ENCODE measurements around the gene EFL1.
"Not testable (repeated sequence)": the region's sequence is repeated elsewhere in the genome, so short reads cannot be mapped to it uniquely, and the experiment has no call there.

The EFL1 gene

DNA sequence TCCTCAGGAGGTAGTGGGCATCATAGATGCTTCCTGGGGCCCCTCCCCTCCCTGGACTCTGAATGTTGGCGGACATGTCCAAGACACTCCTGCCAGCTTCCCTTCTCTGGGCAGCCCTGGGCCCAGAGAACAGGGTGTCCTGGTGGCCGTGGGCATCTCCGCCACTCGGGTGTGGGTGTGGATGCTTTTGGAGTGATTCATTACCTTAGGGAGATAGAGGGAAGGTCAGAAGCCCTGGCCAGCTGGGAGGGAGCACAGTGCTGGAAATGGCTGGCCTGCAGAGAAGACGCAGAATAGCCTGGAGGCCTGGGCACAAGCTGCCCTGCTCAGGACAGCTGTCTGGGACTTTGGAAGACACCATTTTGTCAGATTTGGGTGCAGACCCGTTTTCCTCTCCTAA is 37.8 kb upstream of the EFL1 start:
- not testable (repeated sequence) for H3K4me3 ChIP-seq (ENCODE audit: low read depth, low read length); H3K27ac ChIP-seq (ENCODE audit: low read depth, low read length); H3K9me3 ChIP-seq (ENCODE audit: control insufficient read depth, insufficient read depth, low read depth, low read length); H3K9ac ChIP-seq (ENCODE audit: low read length); H3K27me3 ChIP-seq (ENCODE audit: control insufficient read depth, insufficient read depth, low read length); H3K36me3 ChIP-seq (ENCODE audit: control insufficient read depth, insufficient read depth, low read length); H3K4me1 ChIP-seq (ENCODE audit: control insufficient read depth, insufficient read depth, low read length)

DNA sequence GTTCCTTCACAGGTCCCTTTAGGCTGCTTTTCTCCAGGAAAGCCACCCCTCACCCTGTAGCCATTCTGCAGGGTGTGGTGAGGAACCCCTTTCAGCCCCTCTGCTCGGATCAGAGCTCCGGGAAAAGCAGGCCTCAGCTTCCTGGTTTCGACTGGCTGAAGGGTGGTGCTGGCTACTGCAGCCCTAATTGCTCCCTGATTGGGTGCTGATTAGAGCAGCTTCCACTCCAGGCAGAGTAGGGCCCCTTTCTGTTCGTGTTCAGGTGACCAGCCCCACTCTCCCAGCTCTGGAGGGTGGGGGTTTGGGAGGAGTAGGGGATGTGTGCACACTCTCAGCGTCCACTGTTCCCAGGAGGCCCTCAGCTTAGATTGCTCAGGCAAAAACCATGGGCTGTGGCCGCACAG is 37.0 kb upstream of the EFL1 start:
- H3K4me3 ChIP-seq (ENCODE audit: low read depth, low read length); H3K36me3 ChIP-seq (ENCODE audit: control insufficient read depth, insufficient read depth, low read length); H3K9ac ChIP-seq (ENCODE audit: low read length); H3K27me3 ChIP-seq (ENCODE audit: control insufficient read depth, insufficient read depth, low read length); H3K27ac ChIP-seq (ENCODE audit: low read depth, low read length); H3K9me3 ChIP-seq (ENCODE audit: control insufficient read depth, insufficient read depth, low read depth, low read length); H3K4me1 ChIP-seq (ENCODE audit: control insufficient read depth, insufficient read depth, low read length): not testable (repeated sequence)

DNA sequence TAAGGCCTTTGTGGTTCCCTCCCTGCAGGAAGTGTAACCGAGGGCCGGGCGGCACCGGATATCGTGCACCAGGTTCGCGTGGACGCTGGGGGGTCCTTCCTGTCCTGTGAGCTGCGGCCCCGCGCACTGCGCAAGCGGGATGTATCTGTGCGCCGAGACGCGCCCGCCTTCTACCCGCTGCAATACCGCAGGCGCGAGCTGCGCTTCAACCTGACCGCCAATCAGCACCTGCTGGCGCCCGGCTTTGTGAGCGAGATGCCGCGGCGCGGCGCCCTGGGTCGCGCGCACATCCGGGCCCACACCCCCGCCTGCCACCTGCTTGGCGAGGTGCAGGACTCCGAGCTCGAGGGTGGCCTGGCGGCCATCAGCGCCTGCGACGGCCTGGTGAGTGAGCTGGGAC is 36.0 kb upstream of the EFL1 start:
- no peak overlapping the region for H3K4me3 ChIP-seq (ENCODE audit: low read depth, low read length)
- H3K9me3 ChIP-seq (ENCODE audit: control insufficient read depth, insufficient read depth, low read depth, low read length): no peaks in the 10 kb centered on the region
- H3K4me1 ChIP-seq (ENCODE audit: control insufficient read depth, insufficient read depth, low read length): peaks cover 7% of the 10 kb centered on the region; the same call in 1 of the 2 replicates
- H3K27ac ChIP-seq (ENCODE audit: low read depth, low read length): no peak overlapping the region
- H3K36me3 ChIP-seq (ENCODE audit: control insufficient read depth, insufficient read depth, low read length): no peaks in the 10 kb centered on the region
- H3K27me3 ChIP-seq (ENCODE audit: control insufficient read depth, insufficient read depth, low read length): no peaks in the 10 kb centered on the region
- no peak overlapping the region for H3K9ac ChIP-seq (ENCODE audit: low read length)

- H3K9ac ChIP-seq (ENCODE audit: low read length): no peak overlapping the region
- H3K4me3 ChIP-seq (ENCODE audit: low read depth, low read length): no peak overlapping the region
- no peaks in the 10 kb centered on the region for H3K27me3 ChIP-seq (ENCODE audit: control insufficient read depth, insufficient read depth, low read length)
- no peaks in the 10 kb centered on the region for H3K36me3 ChIP-seq (ENCODE audit: control insufficient read depth, insufficient read depth, low read length)
- H3K4me1 ChIP-seq (ENCODE audit: control insufficient read depth, insufficient read depth, low read length): peaks cover 7% of the 10 kb centered on the region; the same call in 1 of the 2 replicates
- no peak overlapping the region for H3K27ac ChIP-seq (ENCODE audit: low read depth, low read length)
- no peaks in the 10 kb centered on the region for H3K9me3 ChIP-seq (ENCODE audit: control insufficient read depth, insufficient read depth, low read depth, low read length)
These were observed 35.5 kb upstream of the EFL1 start for GRCh38 chr15:82298032-82298431.

DNA sequence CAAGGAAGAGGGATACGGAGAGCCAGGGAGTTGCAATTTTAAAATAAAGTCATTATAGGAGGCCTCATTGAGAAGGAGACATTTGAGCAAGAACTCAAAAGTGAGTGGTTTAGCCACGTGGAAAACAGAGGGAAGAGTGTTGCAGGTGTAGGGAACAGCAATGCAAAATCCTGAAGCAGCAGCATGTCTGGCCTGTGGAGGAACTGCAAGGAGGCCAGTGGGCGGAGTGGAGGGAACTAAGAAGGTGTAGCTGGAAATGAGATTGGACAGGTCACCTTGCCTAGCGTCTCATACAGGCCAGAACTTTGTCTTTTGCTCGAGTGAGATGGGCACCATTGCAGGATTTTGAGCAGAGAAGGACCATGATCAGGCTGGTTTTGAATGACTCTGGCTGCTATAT is 35.0 kb upstream of the EFL1 start:
- H3K27ac ChIP-seq (ENCODE audit: low read depth, low read length): no peak overlapping the region
- H3K4me3 ChIP-seq (ENCODE audit: low read depth, low read length): no peak overlapping the region
- peaks cover 7% of the 10 kb centered on the region; the same call in 1 of the 2 replicates for H3K4me1 ChIP-seq (ENCODE audit: control insufficient read depth, insufficient read depth, low read length)
- no peak overlapping the region for H3K9ac ChIP-seq (ENCODE audit: low read length)
- H3K27me3 ChIP-seq (ENCODE audit: control insufficient read depth, insufficient read depth, low read length): no peaks in the 10 kb centered on the region
- no peaks in the 10 kb centered on the region for H3K9me3 ChIP-seq (ENCODE audit: control insufficient read depth, insufficient read depth, low read depth, low read length)
- no peaks in the 10 kb centered on the region for H3K36me3 ChIP-seq (ENCODE audit: control insufficient read depth, insufficient read depth, low read length)

- no peak overlapping the region for H3K27ac ChIP-seq (ENCODE audit: low read depth, low read length)
- no peaks in the 10 kb centered on the region for H3K27me3 ChIP-seq (ENCODE audit: control insufficient read depth, insufficient read depth, low read length)
- peaks cover 7% of the 10 kb centered on the region; the same call in 1 of the 2 replicates for H3K4me1 ChIP-seq (ENCODE audit: control insufficient read depth, insufficient read depth, low read length)
- no peak overlapping the region for H3K9ac ChIP-seq (ENCODE audit: low read length)
- H3K36me3 ChIP-seq (ENCODE audit: control insufficient read depth, insufficient read depth, low read length): no peaks in the 10 kb centered on the region
- H3K4me3 ChIP-seq (ENCODE audit: low read depth, low read length): no peak overlapping the region
- no peaks in the 10 kb centered on the region for H3K9me3 ChIP-seq (ENCODE audit: control insufficient read depth, insufficient read depth, low read depth, low read length)
These were observed 31.6 kb upstream of the EFL1 start for GRCh38 chr15:82294061-82294690.

GRCh38 chr15:82292271-82292670 is 29.7 kb upstream of the EFL1 start:
- H3K27me3 ChIP-seq (ENCODE audit: control insufficient read depth, insufficient read depth, low read length): no peaks in the 10 kb centered on the region
- peaks cover 7% of the 10 kb centered on the region; the same call in 1 of the 2 replicates for H3K4me1 ChIP-seq (ENCODE audit: control insufficient read depth, insufficient read depth, low read length)
- H3K9me3 ChIP-seq (ENCODE audit: control insufficient read depth, insufficient read depth, low read depth, low read length): no peaks in the 10 kb centered on the region
- H3K27ac ChIP-seq (ENCODE audit: low read depth, low read length): no peak overlapping the region
- no peaks in the 10 kb centered on the region for H3K36me3 ChIP-seq (ENCODE audit: control insufficient read depth, insufficient read depth, low read length)
- H3K9ac ChIP-seq (ENCODE audit: low read length): no peak overlapping the region
- no peak overlapping the region for H3K4me3 ChIP-seq (ENCODE audit: low read depth, low read length)

GRCh38 chr15:82288202-82288601 is 25.7 kb upstream of the EFL1 start:
- H3K4me1 ChIP-seq (ENCODE audit: control insufficient read depth, insufficient read depth, low read length); H3K9me3 ChIP-seq (ENCODE audit: control insufficient read depth, insufficient read depth, low read depth, low read length); H3K27ac ChIP-seq (ENCODE audit: low read depth, low read length); H3K9ac ChIP-seq (ENCODE audit: low read length); H3K27me3 ChIP-seq (ENCODE audit: control insufficient read depth, insufficient read depth, low read length); H3K4me3 ChIP-seq (ENCODE audit: low read depth, low read length); H3K36me3 ChIP-seq (ENCODE audit: control insufficient read depth, insufficient read depth, low read length): not testable (repeated sequence)

GRCh38 chr15:82286475-82286874 is 23.9 kb upstream of the EFL1 start:
- not testable (repeated sequence) for H3K9ac ChIP-seq (ENCODE audit: low read length); H3K4me1 ChIP-seq (ENCODE audit: control insufficient read depth, insufficient read depth, low read length); H3K27me3 ChIP-seq (ENCODE audit: control insufficient read depth, insufficient read depth, low read length); H3K27ac ChIP-seq (ENCODE audit: low read depth, low read length); H3K36me3 ChIP-seq (ENCODE audit: control insufficient read depth, insufficient read depth, low read length); H3K9me3 ChIP-seq (ENCODE audit: control insufficient read depth, insufficient read depth, low read depth, low read length); H3K4me3 ChIP-seq (ENCODE audit: low read depth, low read length)

GRCh38 chr15:82284381-82284780 is 21.8 kb upstream of the EFL1 start:
- H3K9ac ChIP-seq (ENCODE audit: low read length); H3K27ac ChIP-seq (ENCODE audit: low read depth, low read length); H3K9me3 ChIP-seq (ENCODE audit: control insufficient read depth, insufficient read depth, low read depth, low read length); H3K4me1 ChIP-seq (ENCODE audit: control insufficient read depth, insufficient read depth, low read length); H3K4me3 ChIP-seq (ENCODE audit: low read depth, low read length); H3K36me3 ChIP-seq (ENCODE audit: control insufficient read depth, insufficient read depth, low read length); H3K27me3 ChIP-seq (ENCODE audit: control insufficient read depth, insufficient read depth, low read length): not testable (repeated sequence)

DNA sequence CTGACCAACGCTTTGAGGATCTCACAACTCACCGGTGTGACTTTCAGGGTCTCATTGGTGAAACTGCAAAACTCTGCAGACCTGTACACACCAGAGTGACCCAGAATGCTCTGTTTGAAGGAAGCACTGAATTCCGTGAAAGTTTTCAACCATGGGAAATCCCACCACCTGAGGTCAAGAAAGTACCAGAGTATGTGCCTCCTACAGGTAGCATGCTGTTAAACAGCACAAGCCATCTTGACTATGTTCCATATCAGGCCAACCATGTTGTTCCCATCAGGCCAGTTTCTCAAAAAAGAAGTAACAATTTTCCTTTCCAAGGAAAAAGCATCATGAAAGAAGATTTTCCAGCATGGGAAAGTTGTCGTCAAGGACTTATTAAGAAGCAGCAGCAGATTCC is 19.9 kb upstream of the EFL1 start:
- not testable (repeated sequence) for H3K4me1 ChIP-seq (ENCODE audit: control insufficient read depth, insufficient read depth, low read length); H3K27ac ChIP-seq (ENCODE audit: low read depth, low read length); H3K4me3 ChIP-seq (ENCODE audit: low read depth, low read length); H3K27me3 ChIP-seq (ENCODE audit: control insufficient read depth, insufficient read depth, low read length); H3K9ac ChIP-seq (ENCODE audit: low read length); H3K9me3 ChIP-seq (ENCODE audit: control insufficient read depth, insufficient read depth, low read depth, low read length); H3K36me3 ChIP-seq (ENCODE audit: control insufficient read depth, insufficient read depth, low read length)

DNA sequence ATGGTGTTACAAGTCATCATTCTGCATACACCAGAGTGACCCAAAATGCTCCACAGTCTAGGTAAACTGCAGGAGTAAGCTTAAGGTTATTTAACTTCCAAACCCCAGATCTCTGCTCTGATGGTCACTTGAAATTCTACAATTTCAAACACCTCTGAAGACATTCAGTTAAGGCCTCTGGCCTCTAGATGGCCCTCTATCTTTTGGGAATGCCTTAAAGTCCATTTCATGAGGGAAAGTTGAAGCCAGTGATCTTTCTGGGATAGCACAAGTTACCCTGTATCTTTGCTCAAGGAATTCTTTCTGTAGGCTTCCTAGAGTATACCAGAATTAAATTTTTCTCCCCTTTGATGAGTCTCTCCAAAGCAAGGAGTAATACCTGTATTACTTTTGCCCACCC is 18.7 kb upstream of the EFL1 start:
- not testable (repeated sequence) for H3K27ac ChIP-seq (ENCODE audit: low read depth, low read length); H3K4me3 ChIP-seq (ENCODE audit: low read depth, low read length); H3K9ac ChIP-seq (ENCODE audit: low read length); H3K9me3 ChIP-seq (ENCODE audit: control insufficient read depth, insufficient read depth, low read depth, low read length); H3K27me3 ChIP-seq (ENCODE audit: control insufficient read depth, insufficient read depth, low read length); H3K4me1 ChIP-seq (ENCODE audit: control insufficient read depth, insufficient read depth, low read length); H3K36me3 ChIP-seq (ENCODE audit: control insufficient read depth, insufficient read depth, low read length)
